ENCODE data around the gene FARP1. TPM values are rescaled to one million over a fixed set of nuclear protein-coding genes. Genes with fewer than 3 reads are reported as not detected.
"Not testable (repeated sequence)": the region's sequence is repeated elsewhere in the genome, so short reads cannot be mapped to it uniquely, and the experiment has no call there.

The FARP1 gene
- total RNA-seq, 5 donors from 2014 or later (not counting 1 experiment from before 2014, with no cell fraction given): 0.51 to 2.0 (median 1.0) TPM

DNA sequence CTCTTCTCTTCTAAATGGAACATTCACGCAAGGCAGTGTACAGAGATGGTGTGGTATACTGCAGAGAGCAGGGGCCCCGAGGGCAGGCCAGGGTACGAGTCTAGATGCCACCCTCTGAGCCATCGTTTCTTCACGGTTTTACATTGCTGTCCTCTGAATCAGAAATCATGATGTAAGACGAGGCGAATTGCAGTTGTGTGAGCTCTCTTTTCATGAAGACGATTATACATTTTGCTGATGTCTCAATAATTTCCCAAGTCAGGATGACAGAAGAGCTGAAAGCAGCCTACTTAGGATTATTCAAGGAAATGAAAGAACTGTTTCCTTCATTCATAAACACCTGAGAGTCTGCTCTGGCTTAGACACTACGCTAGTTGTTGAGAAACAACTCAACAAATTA is 127.9 kb downstream of the FARP1 start:
- no peaks in the 10 kb centered on the region for H3K4me1 ChIP-seq (ENCODE audit: control insufficient read depth in 1 of 2, extremely low read depth in 1 of 2, insufficient read depth in 2 of 2, low read length in 2 of 2)
- H3K4me3 Mint-ChIP-seq: no peak overlapping the region
- H3K27ac ChIP-seq (ENCODE audit: low read length): no peak overlapping the region
- 75% methylated on average over 5 of the region's 9 CpGs for WGBS (ENCODE audit: insufficient coverage)
- H3K27me3 ChIP-seq (replicated peaks in 1 of 2; ENCODE audit: control insufficient read depth in 2 of 2, extremely low read depth in 1 of 2, insufficient read depth in 2 of 2, low read length in 1 of 2): peaks cover 0 to 3% of the 10 kb centered on the region in 2 experiments
- no peaks in the 10 kb centered on the region for H3K36me3 ChIP-seq (ENCODE audit: control insufficient read depth in 2 of 2, extremely low read depth in 1 of 2, insufficient read depth in 1 of 2, low read length in 1 of 2)
- no peak overlapping the region for H3K27ac Mint-ChIP-seq
- ChIA-PET CTCF (no interaction called here), POLR2A (no interaction called here)
- no peaks in the 10 kb centered on the region for H3K36me3 Mint-ChIP-seq
- H3K9me3 Mint-ChIP-seq: no peaks in the 10 kb centered on the region
- ATAC-seq (replicated peaks in 1 of 4): no peak
- no peak for DNase-seq
- peaks cover 5 to 12% of the 10 kb centered on the region in 2 donors for H3K27me3 Mint-ChIP-seq
- no peak overlapping the region for H3K4me3 ChIP-seq (ENCODE audit: control insufficient read depth in 1 of 2, extremely low read depth in 1 of 2, low read length in 1 of 2)
- H3K9me3 ChIP-seq: no peaks in the 10 kb centered on the region
- H3K4me1 Mint-ChIP-seq: no peaks in the 10 kb centered on the region

DNA sequence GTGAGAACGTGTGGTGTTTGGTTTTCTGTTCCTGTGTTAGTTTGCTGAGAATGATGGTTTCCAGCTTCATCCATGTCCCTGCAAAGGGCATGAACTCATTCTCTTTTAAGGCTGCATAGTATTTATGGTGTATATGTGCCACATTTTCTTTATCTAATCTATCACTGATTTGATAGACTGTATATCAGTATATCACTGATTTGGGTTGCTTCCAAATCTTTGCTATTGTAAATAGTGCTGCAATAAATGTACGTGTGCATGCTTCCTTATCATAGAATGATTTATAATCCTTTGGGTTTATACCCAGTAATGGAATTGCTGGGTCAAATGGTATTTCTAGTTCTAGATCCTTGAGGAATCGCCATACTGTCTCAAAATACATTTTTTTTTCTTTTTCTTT is 128.8 kb downstream of the FARP1 start:
- H3K9me3 ChIP-seq; H3K27me3 ChIP-seq (replicated peaks in 1 of 2; ENCODE audit: control insufficient read depth in 2 of 2, extremely low read depth in 1 of 2, insufficient read depth in 2 of 2, low read length in 1 of 2); ATAC-seq (replicated peaks in 1 of 4); H3K4me1 ChIP-seq (ENCODE audit: control insufficient read depth in 1 of 2, extremely low read depth in 1 of 2, insufficient read depth in 2 of 2, low read length in 2 of 2); H3K9me3 Mint-ChIP-seq; H3K27ac ChIP-seq (ENCODE audit: low read length); H3K27ac Mint-ChIP-seq; H3K4me1 Mint-ChIP-seq; H3K36me3 ChIP-seq (ENCODE audit: control insufficient read depth in 2 of 2, extremely low read depth in 1 of 2, insufficient read depth in 1 of 2, low read length in 1 of 2); CTCF ChIA-PET; H3K36me3 Mint-ChIP-seq; H3K4me3 Mint-ChIP-seq; POLR2A ChIA-PET; DNase-seq; H3K4me3 ChIP-seq (ENCODE audit: control insufficient read depth in 1 of 2, extremely low read depth in 1 of 2, low read length in 1 of 2): not testable (repeated sequence)
- WGBS (ENCODE audit: insufficient coverage): no CpG with 5 or more reads among the region's 3 CpGs
- H3K27me3 Mint-ChIP-seq: peaks cover 5 to 17% of the 10 kb centered on the region in 2 donors

DNA sequence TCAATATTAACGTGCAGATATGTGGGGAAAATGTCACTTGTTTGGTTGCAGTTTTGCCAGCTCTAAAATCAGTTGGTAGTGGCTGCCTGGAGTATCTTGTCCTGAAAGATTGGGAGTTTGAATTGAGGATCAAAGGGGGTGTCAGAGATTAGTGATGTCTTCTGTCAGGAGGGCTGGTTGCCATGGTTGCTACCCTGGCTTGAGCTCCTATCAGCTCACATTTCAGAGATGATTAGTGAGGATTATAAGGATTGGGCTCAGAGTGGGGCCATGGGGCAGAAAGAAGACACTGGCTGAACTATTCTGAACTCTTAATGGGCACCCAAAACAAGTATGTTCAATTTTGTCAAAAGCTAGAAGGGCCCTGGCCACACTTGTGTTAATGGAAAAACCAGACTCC is 129.7 kb downstream of the FARP1 start:
- Histone ChIP-seq H3K4me1 (ENCODE audit: control insufficient read depth in 1 of 2, extremely low read depth in 1 of 2, insufficient read depth in 2 of 2, low read length in 2 of 2) (no peaks in the 10 kb centered on the region), H3K9me3 (no peaks in the 10 kb centered on the region), H3K27ac (ENCODE audit: low read length) (no peak overlapping the region), H3K36me3 (ENCODE audit: control insufficient read depth in 2 of 2, extremely low read depth in 1 of 2, insufficient read depth in 1 of 2, low read length in 1 of 2) (no peaks in the 10 kb centered on the region), H3K27me3 (replicated peaks in 1 of 2; ENCODE audit: control insufficient read depth in 2 of 2, extremely low read depth in 1 of 2, insufficient read depth in 2 of 2, low read length in 1 of 2) (peaks cover 0 to 6% of the 10 kb centered on the region in 2 experiments), H3K4me3 (ENCODE audit: control insufficient read depth in 1 of 2, extremely low read depth in 1 of 2, low read length in 1 of 2) (no peak overlapping the region)
- POLR2A ChIA-PET: no interaction called here
- H3K4me1 Mint-ChIP-seq: no peaks in the 10 kb centered on the region
- 71% methylated on average over 1 of the region's 1 CpG for WGBS (ENCODE audit: insufficient coverage)
- no peaks in the 10 kb centered on the region for H3K36me3 Mint-ChIP-seq
- no peaks in the 10 kb centered on the region for H3K9me3 Mint-ChIP-seq
- H3K4me3 Mint-ChIP-seq: no peak overlapping the region
- ATAC-seq (replicated peaks in 1 of 4): no peak
- DNase-seq: no peak
- CTCF ChIA-PET: interaction anchor here in 1 of 2 donors (0.6 kb wide), 1 partner anchor 399 kb away, joined by 9 read pairs; no protein-coding TSS in a partner anchor
- peaks cover 5 to 17% of the 10 kb centered on the region in 2 donors for H3K27me3 Mint-ChIP-seq
- H3K27ac Mint-ChIP-seq: no peak overlapping the region

DNA sequence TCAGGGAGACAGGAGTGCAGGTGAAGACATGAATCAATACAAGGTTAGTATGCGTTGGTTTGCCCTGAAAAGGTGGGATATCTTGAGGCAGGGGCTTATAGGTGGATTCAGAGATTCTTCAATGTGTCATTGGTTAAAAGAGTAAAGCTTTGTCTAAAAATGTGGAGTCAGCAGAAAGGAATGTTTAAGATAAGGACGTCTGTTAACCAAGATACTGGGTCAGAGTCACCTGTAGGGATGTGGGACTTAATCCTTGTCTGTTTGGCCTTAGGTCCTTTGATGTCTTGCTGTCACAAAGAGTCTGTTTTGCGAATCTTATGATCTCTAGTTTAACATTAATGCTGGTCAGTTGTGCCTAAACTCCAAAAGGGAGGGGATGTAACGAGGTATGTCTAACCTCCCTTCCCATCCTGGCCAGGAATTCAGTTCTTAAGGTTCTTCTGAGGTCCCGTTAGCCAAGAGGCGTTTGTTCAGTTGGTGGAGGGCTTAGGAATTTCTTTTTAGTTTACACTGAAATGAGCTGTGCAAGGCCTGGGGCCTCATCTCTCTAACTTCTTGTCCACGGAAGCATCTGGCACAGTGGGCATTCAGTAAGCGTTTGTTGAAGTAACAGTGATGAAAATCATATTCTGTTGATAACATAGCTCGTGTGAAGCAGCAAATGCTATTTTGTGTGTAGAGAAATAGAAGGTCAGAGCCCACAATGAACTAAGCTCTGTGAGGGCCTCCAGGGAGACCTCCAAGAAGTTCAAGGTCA is 130.4 kb downstream of the FARP1 start:
- ATAC-seq (replicated peaks in 1 of 4) (no peak), DNase-seq (no peak)
- H3K4me1 ChIP-seq (ENCODE audit: control insufficient read depth in 1 of 2, extremely low read depth in 1 of 2, insufficient read depth in 2 of 2, low read length in 2 of 2): no peaks in the 10 kb centered on the region
- no peak overlapping the region for H3K27ac Mint-ChIP-seq
- CTCF ChIA-PET: interaction anchor here in 1 of 2 donors (0.5 to 0.6 kb wide), 2 partner anchors 34 to 196 kb away, joined by 4 read pairs; no protein-coding TSS in a partner anchor
- no peaks in the 10 kb centered on the region for H3K9me3 ChIP-seq
- POLR2A ChIA-PET: no interaction called here
- H3K4me1 Mint-ChIP-seq: no peaks in the 10 kb centered on the region
- no peaks in the 10 kb centered on the region for H3K9me3 Mint-ChIP-seq
- no peak overlapping the region for H3K4me3 ChIP-seq (ENCODE audit: control insufficient read depth in 1 of 2, extremely low read depth in 1 of 2, low read length in 1 of 2)
- no peaks in the 10 kb centered on the region for H3K36me3 Mint-ChIP-seq
- no peak overlapping the region for H3K27ac ChIP-seq (ENCODE audit: low read length)
- H3K27me3 ChIP-seq (replicated peaks in 1 of 2; ENCODE audit: control insufficient read depth in 2 of 2, extremely low read depth in 1 of 2, insufficient read depth in 2 of 2, low read length in 1 of 2): peaks cover 0 to 6% of the 10 kb centered on the region in 2 experiments
- peaks cover 8 to 20% of the 10 kb centered on the region in 2 donors for H3K27me3 Mint-ChIP-seq
- no peak overlapping the region for H3K4me3 Mint-ChIP-seq
- no peaks in the 10 kb centered on the region for H3K36me3 ChIP-seq (ENCODE audit: control insufficient read depth in 2 of 2, extremely low read depth in 1 of 2, insufficient read depth in 1 of 2, low read length in 1 of 2)
- 76% methylated on average over 4 of the region's 9 CpGs for WGBS (ENCODE audit: insufficient coverage)

DNA sequence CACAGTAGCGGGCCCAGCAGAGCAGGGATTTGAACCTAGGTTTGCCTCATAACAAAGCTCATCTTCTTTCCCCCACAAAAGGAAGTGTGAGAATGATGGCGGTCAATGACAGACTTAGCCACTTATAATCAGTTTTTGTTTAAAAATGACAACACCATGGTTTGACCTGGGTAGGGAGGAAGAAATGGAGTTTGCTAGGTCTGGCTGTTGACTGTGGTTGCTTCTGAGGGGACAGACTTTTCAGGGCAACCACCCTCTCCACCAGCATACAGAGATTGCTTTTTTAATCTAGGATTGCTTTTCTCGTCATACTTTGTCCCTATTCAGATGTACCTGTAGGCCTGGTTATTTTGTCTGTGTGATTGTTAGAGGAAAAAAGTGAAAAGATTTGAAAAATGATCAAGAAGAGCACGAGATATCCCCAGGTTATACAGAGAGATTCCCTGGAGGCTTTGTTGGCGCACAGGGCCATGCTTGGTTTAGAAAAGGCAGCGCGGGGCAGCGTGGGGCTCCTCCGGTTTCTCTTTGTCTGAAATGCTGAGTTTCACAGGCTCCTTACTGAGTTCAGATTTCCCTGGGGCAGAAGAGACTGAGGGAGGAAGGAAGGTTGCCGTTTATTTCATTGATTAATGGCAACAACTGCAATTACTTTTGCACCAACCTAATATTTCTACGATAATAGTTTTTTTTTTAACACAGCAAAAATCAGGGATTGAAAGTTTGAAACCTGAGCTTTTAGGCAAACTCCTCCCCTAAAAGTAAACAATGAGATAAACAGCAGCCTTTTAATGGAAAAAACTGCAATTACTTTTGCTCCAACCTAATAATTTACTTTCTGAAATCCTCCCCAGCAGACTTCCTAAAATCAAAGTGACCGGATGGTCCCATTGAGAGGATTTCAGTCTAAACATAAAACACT is 131.2 kb downstream of the FARP1 start:
- Histone ChIP-seq H3K9me3 (no peaks in the 10 kb centered on the region), H3K27me3 (replicated peaks in 1 of 2; ENCODE audit: control insufficient read depth in 2 of 2, extremely low read depth in 1 of 2, insufficient read depth in 2 of 2, low read length in 1 of 2) (peaks cover 0 to 6% of the 10 kb centered on the region in 2 experiments), H3K4me1 (ENCODE audit: control insufficient read depth in 1 of 2, extremely low read depth in 1 of 2, insufficient read depth in 2 of 2, low read length in 2 of 2) (no peaks in the 10 kb centered on the region), H3K27ac (ENCODE audit: low read length) (no peak overlapping the region), H3K36me3 (ENCODE audit: control insufficient read depth in 2 of 2, extremely low read depth in 1 of 2, insufficient read depth in 1 of 2, low read length in 1 of 2) (no peaks in the 10 kb centered on the region), H3K4me3 (ENCODE audit: control insufficient read depth in 1 of 2, extremely low read depth in 1 of 2, low read length in 1 of 2) (no peak overlapping the region)
- no peak for DNase-seq
- WGBS (ENCODE audit: insufficient coverage): 60% methylated on average over 1 of the region's 12 CpGs
- no peaks in the 10 kb centered on the region for H3K36me3 Mint-ChIP-seq
- no peak overlapping the region for H3K4me3 Mint-ChIP-seq
- H3K4me1 Mint-ChIP-seq: no peaks in the 10 kb centered on the region
- no peaks in the 10 kb centered on the region for H3K9me3 Mint-ChIP-seq
- H3K27ac Mint-ChIP-seq: no peak overlapping the region
- ATAC-seq (replicated peaks in 1 of 4): no peak
- POLR2A ChIA-PET: no interaction called here
- CTCF ChIA-PET: interaction anchor here in 1 of 2 donors (0.6 kb wide), 1 partner anchor 33 kb away, joined by 4 read pairs; no protein-coding TSS in a partner anchor
- H3K27me3 Mint-ChIP-seq: peaks cover 8 to 21% of the 10 kb centered on the region in 2 donors

DNA sequence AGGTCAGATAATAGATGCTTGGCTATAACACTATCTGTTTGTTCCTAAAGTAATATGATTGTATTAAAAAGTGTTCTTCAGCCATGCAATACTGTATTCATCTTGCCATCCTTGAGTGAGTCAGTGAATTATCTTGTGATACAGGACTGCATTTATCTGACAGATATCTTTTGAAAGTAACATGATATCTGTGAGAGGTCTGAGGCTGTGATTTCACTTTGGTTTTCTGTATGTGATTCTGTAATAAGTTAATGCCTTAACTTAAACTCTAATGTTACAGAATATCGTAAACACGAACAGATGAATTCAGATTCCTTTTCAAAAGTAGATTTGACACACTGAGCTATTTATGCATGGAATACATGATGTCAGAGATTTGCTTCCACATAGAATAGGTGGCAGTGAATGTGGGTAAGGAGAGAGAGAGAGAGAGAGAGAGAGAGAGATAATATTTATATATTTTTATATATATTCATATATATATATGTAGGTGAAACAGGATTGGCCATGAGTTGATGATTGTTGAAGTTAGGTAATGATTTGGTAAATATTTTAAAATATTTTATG is 132.1 kb downstream of the FARP1 start:
- ATAC-seq (replicated peaks in 1 of 4) (no peak), DNase-seq (no peak)
- Mint-ChIP-seq H3K4me1 (peaks cover 0 to 4% (median 3%) of the 10 kb centered on the region in 3 donors), H3K36me3 (no peaks in the 10 kb centered on the region), H3K27ac (no peak overlapping the region), H3K9me3 (no peaks in the 10 kb centered on the region), H3K4me3 (no peak overlapping the region), H3K27me3 (peaks cover 11 to 21% of the 10 kb centered on the region in 2 donors)
- Histone ChIP-seq H3K4me3 (ENCODE audit: control insufficient read depth in 1 of 2, extremely low read depth in 1 of 2, low read length in 1 of 2) (no peak overlapping the region), H3K36me3 (ENCODE audit: control insufficient read depth in 2 of 2, extremely low read depth in 1 of 2, insufficient read depth in 1 of 2, low read length in 1 of 2) (no peaks in the 10 kb centered on the region), H3K27me3 (replicated peaks in 1 of 2; ENCODE audit: control insufficient read depth in 2 of 2, extremely low read depth in 1 of 2, insufficient read depth in 2 of 2, low read length in 1 of 2) (peaks cover 0 to 13% of the 10 kb centered on the region in 2 experiments), H3K4me1 (ENCODE audit: control insufficient read depth in 1 of 2, extremely low read depth in 1 of 2, insufficient read depth in 2 of 2, low read length in 2 of 2) (no peaks in the 10 kb centered on the region), H3K9me3 (no peaks in the 10 kb centered on the region), H3K27ac (ENCODE audit: low read length) (no peak overlapping the region)
- WGBS (ENCODE audit: insufficient coverage): no CpG with 5 or more reads among the region's 2 CpGs
- ChIA-PET CTCF (no interaction called here), POLR2A (no interaction called here)

Measured in T-cell (primary cell).